GM18870 (cell line): ENCODE results near the gene PAX8.
"Not testable (repeated sequence)": the region's sequence is repeated elsewhere in the genome, so short reads cannot be mapped to it uniquely, and the experiment has no call there.

Experiments used
- ATAC-seq: cut with Tn5 transposase; IDR thresholded peaks from one replicate; pipeline ENCODE4 v1.9.1; 2021; ENCODE audit warnings: moderate library complexity; ENCODE audit not compliant: unreplicated experiment

The PAX8 gene

DNA sequence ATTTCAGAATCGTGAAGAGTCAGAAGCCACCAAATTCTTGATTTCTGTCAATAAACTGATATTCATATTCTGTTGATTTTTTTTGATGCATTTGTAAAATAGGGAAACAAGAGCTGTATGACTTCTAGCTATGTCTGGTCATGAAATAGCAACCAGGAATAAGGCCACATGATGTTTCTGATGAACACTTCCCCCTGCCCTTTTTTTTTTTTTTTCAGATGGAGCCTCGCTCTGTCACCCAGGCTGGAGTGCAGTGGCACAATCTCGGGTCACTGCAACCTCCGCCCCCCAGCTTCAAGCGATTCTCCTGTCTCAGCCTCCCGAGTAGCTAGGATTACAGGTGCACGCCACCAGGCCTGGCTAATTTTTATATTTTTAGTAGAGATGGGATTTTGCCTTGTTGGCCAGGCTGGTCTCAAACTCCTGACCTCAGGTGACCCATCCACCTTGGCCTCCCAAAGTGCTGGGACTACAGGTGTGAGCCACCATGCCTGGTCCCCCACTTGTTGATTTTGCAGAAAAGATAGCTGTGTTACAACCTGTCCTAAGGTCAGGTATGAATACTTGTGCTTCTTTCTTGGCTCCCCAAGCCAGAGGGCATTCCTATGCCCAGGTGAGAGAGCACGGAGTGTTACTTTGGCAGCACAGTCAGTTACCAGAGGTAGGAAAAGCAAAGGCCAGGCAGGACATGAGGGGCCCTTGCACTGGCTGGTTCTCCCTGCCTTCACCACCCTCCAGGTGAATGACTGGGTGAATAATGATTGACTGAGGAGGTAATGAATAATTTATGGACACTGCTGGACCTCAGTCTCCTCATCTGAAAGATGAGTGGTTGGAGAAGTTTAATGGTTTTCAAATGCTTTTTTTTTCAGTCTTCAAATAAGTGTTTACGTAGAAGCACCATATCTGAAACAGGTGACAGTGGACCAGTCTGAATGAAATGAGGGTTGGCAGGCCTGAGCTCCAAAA lies 39.6 kb downstream of the PAX8 start:
- ATAC-seq = no peak

DNA sequence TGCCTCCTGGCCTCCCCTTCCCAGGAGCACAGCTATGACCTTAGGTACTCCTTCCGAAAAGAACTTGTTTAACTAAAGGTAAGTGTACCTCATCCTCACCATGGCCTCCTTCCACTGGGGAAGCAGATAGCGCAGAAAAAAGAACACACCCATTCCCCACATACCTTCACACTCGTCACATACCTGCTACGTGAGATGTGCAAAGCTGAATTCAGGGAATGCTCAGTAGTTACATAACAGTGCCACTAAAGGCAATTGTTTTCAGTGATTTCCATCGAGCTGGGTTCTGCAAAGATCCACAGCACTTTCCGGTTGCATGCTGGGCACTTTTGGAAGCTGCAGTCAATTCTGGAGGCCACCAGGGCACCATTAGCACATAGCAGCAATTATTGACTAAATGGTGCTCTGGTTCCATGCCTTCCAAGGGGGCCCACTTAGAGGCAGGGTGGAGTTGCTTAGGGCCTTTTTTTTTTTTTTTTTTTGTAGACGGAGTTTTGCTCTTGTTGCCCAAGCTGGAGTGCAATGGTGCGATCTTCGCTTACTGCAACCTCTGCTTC lies 41.0 kb downstream of the PAX8 start:
- no peak for ATAC-seq

DNA sequence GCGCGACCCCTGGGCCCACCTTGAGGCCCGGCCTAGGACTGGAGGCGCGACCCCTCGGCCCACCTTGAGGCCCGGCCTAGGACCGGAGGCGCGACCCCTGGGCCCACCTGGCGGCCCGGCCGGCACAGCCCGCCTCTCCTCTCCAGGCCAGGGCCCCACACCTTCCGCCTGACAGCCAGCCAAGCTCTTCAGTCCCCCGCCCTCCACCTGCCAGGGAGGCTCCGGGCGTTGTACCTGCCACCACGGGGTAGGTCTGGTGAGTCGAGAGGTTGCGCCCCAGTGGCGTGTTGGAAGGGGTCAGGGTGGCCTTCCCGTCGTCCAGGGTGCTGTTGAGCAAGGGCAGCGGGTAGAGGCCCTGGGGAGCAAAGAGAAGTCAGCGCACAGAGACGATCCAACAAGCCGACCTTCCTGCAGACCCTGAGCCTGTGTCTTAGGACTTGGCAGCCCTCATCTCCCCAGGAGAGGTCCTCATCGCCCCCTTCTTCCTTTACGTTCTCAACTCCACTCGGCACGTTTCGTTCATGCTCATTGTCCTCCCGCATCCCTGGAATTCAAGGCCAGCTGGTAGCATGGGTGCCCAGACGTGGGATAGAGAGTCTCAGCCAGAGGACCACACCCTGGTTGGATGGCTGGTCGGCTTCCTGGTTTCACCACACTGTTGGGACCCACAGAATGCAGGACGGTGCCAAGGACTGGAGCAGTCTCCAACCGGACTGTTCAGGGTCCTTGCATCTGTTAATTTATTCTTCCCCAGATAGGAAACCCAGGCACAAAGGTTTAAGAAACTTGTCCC lies 42.2 kb downstream of the PAX8 start:
- no peak for ATAC-seq

DNA sequence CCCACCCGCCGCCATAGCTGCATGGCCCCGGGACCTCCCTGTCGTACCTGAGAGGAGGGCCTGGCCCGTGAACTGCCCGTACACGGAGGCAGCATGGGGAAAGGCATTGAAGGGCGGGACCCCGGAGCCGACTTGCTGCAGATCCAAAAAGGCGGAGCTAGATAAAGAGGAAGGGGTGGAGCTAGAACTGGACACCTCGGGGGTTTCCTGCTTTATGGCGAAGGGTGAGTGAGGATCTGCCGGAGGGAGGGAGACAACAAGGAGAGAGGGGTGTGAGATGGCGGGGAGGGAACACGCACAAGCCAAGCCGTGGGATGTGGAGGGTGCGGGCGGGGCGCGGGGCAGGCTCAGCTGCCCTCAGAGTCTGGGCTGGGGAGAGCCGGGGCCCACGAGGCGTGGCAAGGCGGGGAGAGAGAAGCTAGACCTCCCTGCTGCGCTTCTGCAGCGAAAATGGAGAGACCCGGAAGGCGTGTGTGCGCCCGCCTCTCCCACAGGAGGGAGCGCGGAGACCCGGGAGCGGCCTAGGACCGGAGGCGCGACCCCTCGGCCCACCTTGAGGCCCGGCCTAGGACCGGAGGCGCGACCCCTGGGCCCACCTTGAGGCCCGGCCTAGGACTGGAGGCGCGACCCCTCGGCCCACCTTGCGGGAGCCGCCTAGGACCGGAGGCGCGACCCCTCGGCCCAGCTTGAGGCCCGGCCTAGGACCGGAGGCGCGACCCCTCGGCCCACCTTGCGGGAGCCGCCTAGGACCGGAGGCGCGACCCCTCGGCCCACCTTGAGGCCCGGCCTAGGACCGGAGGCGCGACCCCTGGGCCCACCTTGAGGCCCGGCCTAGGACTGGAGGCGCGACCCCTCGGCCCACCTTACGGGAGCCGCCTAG lies 43.1 kb downstream of the PAX8 start:
- ATAC-seq = not testable (repeated sequence)

DNA sequence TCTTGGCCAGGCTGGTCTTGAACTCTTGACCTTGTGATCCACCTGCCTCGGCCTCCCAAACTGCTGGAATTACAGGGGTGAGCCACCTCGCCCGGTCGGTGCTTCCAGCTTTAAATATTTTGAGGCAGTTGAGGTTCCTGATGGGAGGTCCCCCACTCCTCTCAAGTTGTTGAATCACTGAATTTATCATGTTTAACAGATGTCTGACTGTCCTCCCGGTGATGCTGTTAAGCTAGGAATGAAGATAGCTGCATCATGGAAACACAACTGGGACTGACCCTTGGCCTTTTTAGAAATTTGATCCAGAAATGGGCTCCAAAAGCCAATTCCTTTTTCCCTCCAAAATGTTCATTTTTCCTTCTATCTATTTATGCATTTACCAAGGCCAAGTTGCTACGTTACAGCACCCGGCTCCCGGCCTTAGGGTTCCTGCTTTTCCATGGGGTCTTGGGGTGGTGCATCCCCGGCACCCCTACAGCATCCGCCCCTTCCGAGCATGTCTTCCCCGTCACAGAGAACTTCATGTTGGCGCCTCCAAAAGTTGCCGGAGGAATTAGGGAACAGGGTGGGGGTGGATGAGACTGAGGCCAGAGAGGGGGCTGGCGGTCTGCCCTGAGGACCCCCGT lies 43.9 kb downstream of the PAX8 start:
- no peak for ATAC-seq

DNA sequence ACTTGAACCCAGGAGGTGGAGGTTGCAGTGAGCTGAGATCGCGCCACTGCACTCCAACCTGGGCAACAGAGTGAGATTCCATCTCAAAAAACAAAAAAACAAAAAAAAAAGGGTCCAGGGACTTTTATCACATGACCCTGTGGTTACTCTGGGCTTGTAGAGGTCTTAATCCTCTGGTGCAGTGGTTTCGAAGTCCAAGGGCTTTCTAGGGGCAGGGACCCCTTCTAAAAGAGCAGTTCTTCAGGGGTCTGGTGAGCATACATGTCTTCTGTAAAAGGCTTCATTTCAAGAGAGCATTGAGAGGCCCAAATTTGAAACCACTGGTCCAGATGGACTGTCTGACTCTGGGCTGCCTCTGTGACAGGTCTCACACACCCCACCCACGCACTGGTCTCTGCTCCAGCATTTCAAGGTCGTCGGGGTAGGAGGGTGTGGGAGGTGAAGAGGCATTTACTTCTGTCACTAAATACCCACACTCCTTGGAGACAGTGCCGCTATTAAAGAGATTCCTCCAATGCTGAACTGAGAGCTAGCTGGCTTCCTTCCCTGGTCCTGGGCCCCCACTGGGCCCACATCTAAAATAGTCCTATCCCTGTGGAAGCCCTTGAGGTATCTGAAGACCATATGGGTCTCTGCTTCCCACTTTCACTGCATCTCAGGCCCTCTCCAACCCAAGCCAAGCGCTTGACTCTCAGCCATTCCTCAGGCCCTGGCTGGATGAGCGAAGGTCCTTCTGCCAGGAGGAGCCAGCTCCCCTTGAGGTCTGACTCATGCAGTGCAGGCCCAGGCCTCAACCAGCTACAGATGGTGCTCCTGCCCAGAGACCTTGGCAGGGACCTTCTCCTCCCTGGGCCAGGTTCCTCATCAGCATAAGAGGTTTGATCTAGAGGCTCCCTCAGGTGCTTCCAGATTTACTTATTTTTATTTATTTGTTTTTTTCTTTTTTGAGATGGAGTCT lies 44.8 kb downstream of the PAX8 start:
- ATAC-seq = no peak

DNA sequence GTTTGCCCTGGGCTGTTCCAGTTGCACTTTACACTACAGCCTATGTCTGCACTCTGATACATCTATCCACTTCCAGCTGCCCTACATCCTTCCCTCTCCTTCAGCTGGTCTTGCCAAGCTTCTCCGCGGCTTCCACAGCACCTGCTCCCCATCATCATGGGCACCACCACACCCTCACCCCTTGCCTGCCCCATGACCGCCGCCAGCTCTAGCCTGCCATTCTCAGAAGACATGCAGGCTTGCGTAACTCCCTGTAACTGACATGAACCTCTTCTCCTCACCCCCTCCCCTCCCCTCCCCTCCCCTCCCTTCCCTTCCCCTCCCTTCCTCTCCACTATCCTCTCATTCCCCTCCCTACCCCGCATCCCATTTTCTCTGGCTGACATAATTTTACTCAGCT lies 46.0 kb downstream of the PAX8 start:
- no peak for ATAC-seq

DNA sequence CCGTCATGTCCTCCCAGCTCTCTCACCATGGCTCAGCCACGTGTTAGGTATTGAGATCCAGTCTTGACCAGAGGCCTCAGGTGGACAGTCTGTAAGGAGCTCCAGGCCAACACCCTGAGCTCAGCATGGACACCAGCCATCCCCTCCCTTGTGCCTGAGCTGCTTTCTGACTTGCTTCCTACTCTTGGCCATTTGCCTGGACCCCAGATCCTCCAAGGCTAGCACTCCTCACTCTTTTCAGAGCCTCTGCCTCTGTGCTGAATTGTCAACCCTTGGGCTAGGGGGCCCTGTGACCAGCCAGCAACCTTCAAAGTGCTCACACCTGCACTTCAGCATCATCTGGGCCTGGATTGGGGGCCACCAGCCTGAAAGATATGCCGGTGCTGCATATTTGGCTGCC lies 46.6 kb downstream of the PAX8 start:
- ATAC-seq = no peak

DNA sequence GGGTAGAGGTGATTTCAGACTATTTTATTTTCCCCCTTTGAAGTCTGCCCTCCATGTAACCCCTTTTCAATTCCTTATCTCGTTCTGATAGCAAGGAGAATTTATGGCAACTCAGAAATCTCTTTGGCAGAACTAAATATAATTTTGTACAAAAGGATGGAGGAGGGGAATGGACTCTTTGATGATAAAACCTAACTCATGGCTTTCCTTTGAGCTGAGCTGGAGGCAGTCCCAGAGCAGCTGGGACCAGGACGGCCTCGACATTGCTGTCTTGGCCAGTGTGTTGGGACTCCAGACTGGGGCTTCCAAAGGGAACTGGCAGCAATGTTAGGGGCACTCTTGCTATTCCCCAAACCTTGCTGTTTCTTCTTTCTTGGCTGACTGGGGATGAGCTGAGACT lies 47.7 kb downstream of the PAX8 start:
- ATAC-seq = no peak

DNA sequence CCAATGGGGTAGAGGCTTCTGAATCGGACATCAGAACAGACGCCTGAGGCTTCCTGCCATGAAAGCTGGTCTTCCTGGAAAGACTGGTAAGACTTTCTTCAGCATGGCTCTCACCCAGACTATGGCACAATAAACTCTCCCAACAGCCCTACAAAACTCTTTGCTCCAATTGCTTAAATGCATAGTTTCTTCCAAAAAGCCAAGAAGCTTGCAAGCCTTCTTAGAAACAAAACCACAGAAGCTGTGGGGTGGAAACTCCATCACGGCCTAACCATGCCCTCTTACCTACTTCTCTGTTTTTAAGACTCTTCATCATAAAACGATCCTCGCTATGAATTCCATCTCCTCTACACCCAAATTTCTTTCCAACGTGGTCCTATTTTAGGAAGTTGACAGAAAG lies 48.2 kb downstream of the PAX8 start:
- ATAC-seq = no peak

DNA sequence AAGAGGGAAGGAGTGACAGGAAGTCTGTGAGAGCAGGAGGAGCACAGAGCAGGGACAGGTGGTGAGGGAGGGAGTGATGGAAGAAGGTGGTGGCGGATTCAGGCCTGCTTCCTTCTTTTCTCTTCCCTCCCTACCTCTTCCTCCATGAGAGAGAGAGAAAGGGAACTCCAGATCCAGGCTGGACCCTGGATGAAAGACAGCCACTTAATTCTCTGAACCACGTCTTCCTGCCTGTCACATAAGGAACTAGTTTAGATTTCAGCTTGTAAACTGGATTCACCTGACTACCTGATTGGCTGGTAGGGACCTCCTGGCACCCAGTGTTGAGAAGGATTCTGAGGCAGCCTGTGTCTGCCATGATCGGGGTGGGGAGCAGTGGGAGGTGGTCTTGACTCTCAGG lies 48.9 kb downstream of the PAX8 start:
- ATAC-seq = no peak

DNA sequence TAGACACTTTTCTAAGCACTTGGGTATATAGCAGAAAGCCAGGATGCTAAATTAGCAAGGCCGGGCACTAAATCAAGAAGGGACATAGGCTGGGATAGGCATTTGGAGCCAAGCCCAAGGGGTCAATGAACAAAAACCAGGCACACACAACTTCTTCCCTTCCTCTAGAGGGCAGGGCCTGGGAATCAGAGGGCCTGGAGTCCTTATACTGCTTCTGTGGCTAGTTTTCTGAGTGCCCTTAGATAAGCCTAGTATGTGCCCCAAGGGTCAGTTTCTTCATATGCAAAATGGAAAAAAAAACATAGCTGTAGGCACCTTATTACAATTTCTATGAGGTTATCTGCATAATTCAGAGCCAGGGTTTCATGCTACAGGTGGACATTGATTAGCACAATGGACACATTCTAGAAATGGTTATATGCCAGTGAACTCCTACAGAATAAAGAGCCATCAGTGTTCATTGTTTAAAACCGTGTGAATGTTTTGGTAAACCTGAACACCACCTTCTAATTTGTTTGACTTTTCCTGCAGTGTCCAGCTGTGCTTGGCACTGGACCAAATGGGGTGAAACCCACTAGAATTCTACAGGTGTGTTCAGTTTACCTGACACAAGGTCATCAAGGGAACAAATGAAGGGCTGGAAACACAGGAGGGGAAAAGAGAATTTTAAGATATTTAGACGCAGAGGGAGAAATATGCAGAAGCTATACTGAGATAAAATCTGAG lies 49.6 kb downstream of the PAX8 start:
- ATAC-seq = no peak

DNA sequence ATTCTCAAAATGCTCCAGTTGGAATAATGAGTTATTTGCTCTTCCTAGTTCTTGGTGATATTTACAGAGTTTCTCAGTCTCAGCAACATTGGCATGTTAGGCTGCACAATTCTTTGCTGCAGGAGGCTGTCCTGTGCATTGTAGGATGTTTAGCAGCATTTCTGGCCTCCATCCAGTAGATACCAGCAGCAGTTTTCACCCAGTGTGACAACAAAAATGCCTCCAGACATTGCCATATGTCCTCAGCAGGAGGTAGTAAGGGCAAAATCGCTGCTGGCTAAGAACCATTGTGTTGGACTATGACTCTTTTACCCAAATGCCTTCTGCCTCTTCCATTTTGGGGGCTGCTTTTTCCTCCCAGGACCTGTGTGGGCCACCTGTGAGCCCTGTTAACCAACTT lies 50.4 kb downstream of the PAX8 start:
- ATAC-seq = no peak

DNA sequence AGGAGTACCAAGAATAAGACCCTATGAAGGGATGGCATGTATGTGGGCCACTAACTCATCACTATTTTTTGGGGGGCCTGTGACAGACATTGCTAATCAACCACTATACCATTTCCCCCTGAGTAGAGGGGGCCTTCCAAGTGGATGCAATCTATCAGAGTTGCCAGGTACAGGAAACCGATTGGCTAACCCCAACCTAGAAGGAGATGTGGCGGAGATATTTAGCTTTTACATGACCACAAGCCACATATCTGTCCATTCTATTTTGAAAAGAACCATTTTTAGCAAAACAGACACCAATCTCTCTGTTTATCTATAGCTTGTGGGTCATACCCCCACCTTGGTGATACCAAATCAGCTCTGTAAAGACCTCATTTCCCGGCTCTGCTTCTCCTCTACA lies 51.0 kb downstream of the PAX8 start:
- ATAC-seq = no peak

DNA sequence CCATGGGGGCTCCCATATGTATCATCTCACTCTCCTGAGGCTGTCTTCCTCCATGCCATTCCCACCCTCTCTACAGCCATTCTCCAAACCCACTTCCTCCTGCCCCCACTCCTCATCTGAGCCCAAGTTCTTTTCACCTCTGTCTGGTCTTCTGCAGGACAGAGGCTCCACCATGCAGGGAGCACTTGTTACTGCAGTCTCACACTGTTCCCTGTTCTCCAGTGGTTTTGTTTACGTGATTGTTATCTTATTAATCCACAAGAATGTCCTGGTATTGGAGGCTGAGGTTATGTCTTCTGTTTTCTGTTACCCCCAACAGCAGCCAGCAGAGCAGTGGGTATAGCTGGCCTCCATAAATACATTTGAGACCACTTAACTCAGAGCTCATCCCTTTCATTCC lies 51.4 kb downstream of the PAX8 start:
- no peak for ATAC-seq

DNA sequence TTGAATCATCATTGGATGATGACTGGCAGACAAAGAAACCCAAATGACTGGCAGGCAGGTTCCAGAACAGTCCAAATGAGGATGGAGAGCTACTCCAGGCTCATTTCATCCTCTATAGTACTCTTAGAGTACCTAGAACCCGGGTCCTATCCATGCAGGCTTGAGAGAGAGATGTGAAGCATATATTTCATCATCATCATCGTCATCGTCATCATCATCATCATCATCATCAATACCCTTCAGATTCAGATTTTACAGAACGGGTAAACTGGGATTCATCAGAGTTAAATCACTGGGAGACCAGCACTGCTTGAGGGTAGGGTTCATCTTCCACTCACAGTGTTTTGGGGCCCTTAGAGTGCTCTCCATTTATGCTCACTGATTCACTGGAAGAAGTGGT lies 52.3 kb downstream of the PAX8 start:
- ATAC-seq = no peak

DNA sequence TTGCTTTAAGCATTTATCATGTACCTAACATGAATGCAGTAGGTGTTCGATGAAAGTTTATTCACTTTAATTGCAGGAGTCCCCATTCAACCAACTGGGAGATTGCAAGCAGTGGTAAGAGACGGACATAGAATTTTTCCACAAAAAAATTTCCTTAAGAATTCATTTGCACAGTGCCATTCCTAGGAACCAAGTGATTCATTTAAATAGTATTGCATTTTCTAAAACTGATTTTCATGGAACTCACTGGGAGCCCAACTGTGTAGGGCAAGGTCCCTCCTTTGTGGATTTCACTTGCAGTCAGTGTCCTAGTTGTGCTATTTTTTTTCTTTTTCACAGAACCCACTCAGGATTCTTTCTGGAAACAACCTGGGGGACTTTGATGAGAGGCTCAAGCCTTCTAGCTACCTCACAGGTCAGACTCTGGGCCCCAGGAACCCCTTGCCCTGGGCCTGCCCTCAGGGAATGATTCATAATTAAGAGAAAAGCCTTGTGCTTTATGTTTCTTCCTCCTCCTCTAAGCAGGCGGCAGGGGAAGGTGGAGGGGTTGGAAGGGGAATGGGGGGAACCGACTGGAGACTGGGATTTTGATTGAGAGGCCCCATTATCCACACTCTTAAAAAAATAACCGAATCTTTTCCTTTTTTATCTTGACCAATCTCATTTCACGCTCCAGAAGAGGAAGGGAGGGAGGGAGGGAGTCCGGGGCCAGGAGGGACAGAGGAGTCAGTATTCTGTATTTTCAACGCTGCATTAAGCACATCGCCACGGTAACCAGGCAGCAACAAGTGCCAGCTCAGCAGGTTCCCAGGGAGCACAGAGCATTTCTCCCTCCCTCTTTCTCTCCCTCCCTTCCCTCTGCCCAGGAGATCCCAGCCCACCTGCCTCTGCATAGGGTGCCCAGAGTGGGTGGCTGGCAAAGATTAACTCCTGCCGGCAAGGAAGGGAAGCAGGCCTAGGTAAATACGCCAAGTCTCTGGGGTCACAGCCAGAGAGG lies 53.2 kb downstream of the PAX8 start:
- ATAC-seq = no peak
